ACC112 (cell line): Measurements from ENCODE around the gene LNPK.
A peak's percentile ranks its signal among the peaks of the same experiment; 100 is the strongest.
"Not testable (repeated sequence)": the region's sequence is repeated elsewhere in the genome, so short reads cannot be mapped to it uniquely, and the experiment has no call there.

Experiments used
- H2AFZ ChIP-seq: fragments of 200-600 bp; sonication (generic); one replicate; pipeline ENCODE4 v1.6.0; 2017; ENCODE audit warnings: antibody characterized with exemption, low read length; ENCODE audit not compliant: unreplicated experiment
- H3K27ac ChIP-seq: fragments of 200-600 bp; sonication (generic); 2 replicates; pipeline ENCODE4 v1.5.1; 2014; ENCODE audit warnings: low read depth, mild to moderate bottlenecking, antibody characterized with exemption, low read length, moderate library complexity
- H3K27me3 ChIP-seq: fragments of 200-600 bp; sonication (generic); 2 replicates; pipeline ENCODE4 v1.6.1; 2014; ENCODE audit warnings: mild to moderate bottlenecking, antibody characterized with exemption, low read length, moderate library complexity, mixed read lengths; ENCODE audit not compliant: insufficient read depth
- H3K36me3 ChIP-seq: fragments of 200-600 bp; sonication (generic); 2 replicates; pipeline ENCODE4 v1.6.1; 2016; ENCODE audit warnings: mild to moderate bottlenecking, antibody characterized with exemption, low read length, moderate library complexity, mixed read lengths; ENCODE audit not compliant: insufficient read depth
- H3K4me1 ChIP-seq: fragments of 200-600 bp; sonication (generic); one replicate; pipeline ENCODE4 v1.6.1; 2016; ENCODE audit warnings: low read length, mixed read lengths; ENCODE audit not compliant: insufficient read depth, unreplicated experiment, control insufficient read depth
- H3K4me3 ChIP-seq: fragments of 200-600 bp; sonication (generic); 2 replicates; pipeline ENCODE4 v1.5.1; 2014; ENCODE audit warnings: mild to moderate bottlenecking, low read depth, low read length
- H3K79me2 ChIP-seq: fragments of 200-600 bp; sonication (generic); one replicate; pipeline ENCODE4 v1.6.0; 2016; ENCODE audit warnings: low read length; ENCODE audit not compliant: control insufficient read depth, unreplicated experiment, insufficient read depth

Gene LNPK

GRCh38 chr2:176004934-176005333 lies 2.9 kb upstream of the LNPK start:
- Histone ChIP-seq H3K27me3 (no peaks in the 10 kb centered on the region), H3K79me2 (peaks cover 17% of the 10 kb centered on the region), H3K36me3 (no peaks in the 10 kb centered on the region), H3K4me1 (peaks cover 8% of the 10 kb centered on the region), H3K4me3 (no peak overlapping the region), H2AFZ (no peak overlapping the region), H3K27ac (no peak overlapping the region)

- peaks cover 12% of the 10 kb centered on the region for H3K4me1 ChIP-seq
- H2AFZ ChIP-seq: no peak overlapping the region
- no peak overlapping the region for H3K4me3 ChIP-seq
- no peak overlapping the region for H3K27ac ChIP-seq
- no peaks in the 10 kb centered on the region for H3K27me3 ChIP-seq
- H3K79me2 ChIP-seq: peaks cover 26% of the 10 kb centered on the region
- no peaks in the 10 kb centered on the region for H3K36me3 ChIP-seq
These were observed 1.9 kb upstream of the LNPK start for GRCh38 chr2:176003958-176004357.

- peak overlapping the region; percentile 95 for H3K4me3 ChIP-seq
- peaks cover 35% of the 10 kb centered on the region for H3K79me2 ChIP-seq
- peaks cover 12% of the 10 kb centered on the region for H3K4me1 ChIP-seq
- H3K36me3 ChIP-seq: no peaks in the 10 kb centered on the region
- H3K27ac ChIP-seq: peak overlapping the region; percentile 33; the same call in 1 of the 2 replicates
- H3K27me3 ChIP-seq: no peaks in the 10 kb centered on the region
- H2AFZ ChIP-seq: peak overlapping the region; percentile 99
These were observed 682 bp upstream of the LNPK start for GRCh38 chr2:176002688-176003210.

GRCh38 chr2:176001281-176001915 lies 669 bp downstream of the LNPK start:
- no peaks in the 10 kb centered on the region for H3K36me3 ChIP-seq
- peak overlapping the region; percentile 95 for H3K4me3 ChIP-seq
- H2AFZ ChIP-seq: peak overlapping the region; percentile 70
- peak overlapping the region; percentile 57 for H3K27ac ChIP-seq
- H3K27me3 ChIP-seq: no peaks in the 10 kb centered on the region
- H3K79me2 ChIP-seq: peaks cover 43% of the 10 kb centered on the region
- H3K4me1 ChIP-seq: peaks cover 12% of the 10 kb centered on the region

- H3K4me3 ChIP-seq: no peak overlapping the region
These were observed 2.7 kb downstream of the LNPK start for GRCh38 chr2:175999283-175999819.

GRCh38 chr2:175990099-175990498 lies 12.0 kb downstream of the LNPK start:
- Histone ChIP-seq H3K27me3 (no peaks in the 10 kb centered on the region), H3K79me2 (peaks cover 5% of the 10 kb centered on the region), H2AFZ (no peak overlapping the region), H3K4me1 (no peaks in the 10 kb centered on the region), H3K4me3 (no peak overlapping the region), H3K27ac (no peak overlapping the region), H3K36me3 (no peaks in the 10 kb centered on the region; the same call in 1 of the 2 replicates)

More at GRCh38 chr2:175999283-175999819, 2.7 kb downstream of the LNPK start:
- H2AFZ ChIP-seq: no peak overlapping the region
- H3K79me2 ChIP-seq: peaks cover 53% of the 10 kb centered on the region
- no peak overlapping the region for H3K27ac ChIP-seq
- H3K4me1 ChIP-seq: peaks cover 12% of the 10 kb centered on the region
- H3K27me3 ChIP-seq: no peaks in the 10 kb centered on the region
- no peaks in the 10 kb centered on the region for H3K36me3 ChIP-seq

- not testable (repeated sequence) for H2AFZ ChIP-seq, H3K79me2 ChIP-seq, H3K4me1 ChIP-seq, H3K27me3 ChIP-seq, H3K27ac ChIP-seq, H3K36me3 ChIP-seq, H3K4me3 ChIP-seq
These were observed 14.9 kb downstream of the LNPK start for GRCh38 chr2:175987126-175987525.

GRCh38 chr2:175984846-175985245 lies 17.2 kb downstream of the LNPK start:
- H3K27ac ChIP-seq: no peak overlapping the region
- peaks cover 4% of the 10 kb centered on the region; the same call in 1 of the 2 replicates for H3K36me3 ChIP-seq
- no peaks in the 10 kb centered on the region for H3K27me3 ChIP-seq
- no peak overlapping the region for H2AFZ ChIP-seq
- H3K4me3 ChIP-seq: no peak overlapping the region
- no peaks in the 10 kb centered on the region for H3K79me2 ChIP-seq
- H3K4me1 ChIP-seq: no peaks in the 10 kb centered on the region

GRCh38 chr2:175981551-175981950 lies 20.5 kb downstream of the LNPK start:
- H2AFZ ChIP-seq: no peak overlapping the region
- H3K79me2 ChIP-seq: no peaks in the 10 kb centered on the region
- H3K27ac ChIP-seq: no peak overlapping the region
- H3K27me3 ChIP-seq: no peaks in the 10 kb centered on the region
- no peak overlapping the region for H3K4me3 ChIP-seq
- H3K4me1 ChIP-seq: peaks cover 5% of the 10 kb centered on the region
- H3K36me3 ChIP-seq: peaks cover 13% of the 10 kb centered on the region

- Histone ChIP-seq H3K79me2 (no peaks in the 10 kb centered on the region), H3K27me3 (no peaks in the 10 kb centered on the region), H3K36me3 (peaks cover 29% of the 10 kb centered on the region)
These were observed 25.5 kb downstream of the LNPK start for GRCh38 chr2:175976391-175977157.

More at GRCh38 chr2:175976391-175977157, 25.5 kb downstream of the LNPK start:
- H2AFZ ChIP-seq: no peak overlapping the region
- H3K4me3 ChIP-seq: no peak overlapping the region
- H3K4me1 ChIP-seq: peaks cover 7% of the 10 kb centered on the region
- H3K27ac ChIP-seq: no peak overlapping the region
